HUES64 (cell line): ENCODE measurements around the gene ICOS.
"Not testable (repeated sequence)": the region's sequence is repeated elsewhere in the genome, so short reads cannot be mapped to it uniquely, and the experiment has no call there.

ENCODE experiments used
- H3K27ac ChIP-seq: 2 replicates; pipeline ENCODE4 v1.7.0; 2013; ENCODE audit warnings: low read depth, low read length, inconsistent platforms
- H3K27me3 ChIP-seq: 2 replicates; pipeline ENCODE4 v1.6.1; 2013; ENCODE audit warnings: mild to moderate bottlenecking, low read length; ENCODE audit not compliant: insufficient read depth
- H3K36me3 ChIP-seq: 2 replicates; pipeline ENCODE4 v1.6.1; 2013; ENCODE audit warnings: mild to moderate bottlenecking, low read length; ENCODE audit not compliant: insufficient read depth
- H3K4me1 ChIP-seq: 2 replicates; pipeline ENCODE4 v1.6.1; 2013; ENCODE audit warnings: mild to moderate bottlenecking, low read length, moderate library complexity; ENCODE audit not compliant: insufficient read depth
- H3K4me3 ChIP-seq: 2 replicates; pipeline ENCODE4 v1.5.1; 2013; ENCODE audit warnings: mild to moderate bottlenecking, low read length, moderate library complexity
- H3K9ac ChIP-seq: 2 replicates; pipeline ENCODE4 v1.6.1; 2013; ENCODE audit warnings: mild to moderate bottlenecking, low read depth, low read length
- H3K9me3 ChIP-seq: 2 replicates; pipeline ENCODE4 v1.6.1; 2013; ENCODE audit warnings: low read depth, low read length; ENCODE audit not compliant: insufficient read depth
- WGBS: fragments of 150-250, 120-280 bp; methylation state at CpG from one replicate; pipeline ENCODE4 v1.1.7; 2013; ENCODE audit warnings: missing lambda C conversion rate; 5-methylcytosine and 5-hydroxymethylcytosine counted together

Gene ICOS

DNA sequence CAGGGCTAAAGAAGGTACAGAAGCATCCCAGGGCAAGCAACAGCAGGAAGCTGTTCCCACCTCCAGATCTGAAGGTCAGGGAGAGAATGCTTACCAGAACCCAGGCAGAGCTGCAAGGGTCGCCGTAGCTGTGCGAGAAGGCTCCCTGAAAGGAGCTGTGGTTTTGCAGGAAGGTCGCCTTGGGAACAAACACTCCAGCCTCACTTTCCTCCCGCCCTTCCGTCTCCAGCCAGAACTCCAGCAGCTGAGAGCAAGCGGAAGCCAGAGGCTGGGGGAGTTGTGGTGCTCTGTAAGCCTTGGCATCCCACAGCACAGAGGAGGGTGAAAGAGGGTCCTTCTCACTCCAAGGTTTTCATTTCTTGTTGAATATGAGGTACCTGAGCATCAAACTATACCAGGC, 18.3 kb upstream of the ICOS start:
- no peaks in the 10 kb centered on the region for H3K27me3 ChIP-seq
- no peak overlapping the region for H3K9ac ChIP-seq
- no peaks in the 10 kb centered on the region for H3K36me3 ChIP-seq
- H3K27ac ChIP-seq = no peak overlapping the region
- peaks cover 10% of the 10 kb centered on the region for H3K4me1 ChIP-seq
- WGBS = 88% methylated on average over 7 of the region's 7 CpGs
- no peaks in the 10 kb centered on the region for H3K9me3 ChIP-seq
- no peak overlapping the region for H3K4me3 ChIP-seq

DNA sequence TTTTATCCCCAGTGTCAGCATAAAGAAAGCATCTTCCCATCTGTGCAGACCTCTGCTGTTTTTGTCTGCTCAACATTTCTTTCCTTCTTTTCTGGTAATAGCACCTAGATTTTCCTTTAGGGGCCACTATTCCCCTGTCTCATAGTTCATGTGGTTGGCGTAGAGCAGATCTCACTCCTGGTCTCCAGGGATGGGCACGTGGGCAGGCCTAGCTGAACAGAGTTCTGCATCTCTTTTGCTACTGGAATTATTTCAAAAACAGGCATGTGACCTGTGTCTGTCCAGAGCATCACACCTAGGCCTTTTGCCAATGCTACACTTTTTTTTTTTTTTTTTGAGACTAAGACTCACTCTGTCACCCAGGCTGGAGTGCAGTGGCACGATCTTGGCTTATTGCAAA, 17.7 kb upstream of the ICOS start:
- Histone ChIP-seq H3K27me3 (no peaks in the 10 kb centered on the region), H3K36me3 (no peaks in the 10 kb centered on the region), H3K4me1 (peaks cover 10% of the 10 kb centered on the region), H3K4me3 (no peak overlapping the region), H3K9me3 (no peaks in the 10 kb centered on the region), H3K27ac (no peak overlapping the region), H3K9ac (no peak overlapping the region)
- 90% methylated on average over 3 of the region's 3 CpGs for WGBS

DNA sequence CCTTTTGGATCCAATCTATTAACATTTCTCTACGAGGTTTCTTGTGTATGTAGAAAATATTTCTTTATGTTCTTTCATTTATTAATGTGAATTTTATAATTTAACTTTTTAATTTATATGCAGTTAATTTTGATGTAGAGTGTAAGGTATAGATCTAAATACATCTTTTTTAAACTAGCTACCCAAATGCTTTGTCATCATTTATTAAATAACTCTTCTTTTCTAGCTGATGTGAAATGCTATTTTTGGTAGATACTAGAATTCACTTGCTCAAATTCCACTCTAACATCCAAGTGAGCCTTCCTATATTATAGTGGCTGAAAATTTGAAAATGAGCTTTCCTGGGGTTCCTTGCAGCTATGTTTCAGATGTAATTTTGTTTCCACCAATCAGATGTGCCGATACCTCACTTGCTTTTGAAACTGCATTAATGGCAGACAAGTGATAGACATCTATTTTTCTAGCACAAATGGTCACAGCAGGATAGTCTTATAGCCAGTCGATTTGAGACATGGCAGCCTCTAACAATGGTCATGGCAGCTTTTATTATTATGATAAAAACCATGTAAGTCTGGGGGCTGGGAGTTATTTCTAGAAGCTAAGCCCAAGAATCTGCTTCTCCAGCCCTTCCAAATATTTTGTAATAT, 10.9 kb upstream of the ICOS start:
- 88% methylated on average over 2 of the region's 3 CpGs for WGBS

DNA sequence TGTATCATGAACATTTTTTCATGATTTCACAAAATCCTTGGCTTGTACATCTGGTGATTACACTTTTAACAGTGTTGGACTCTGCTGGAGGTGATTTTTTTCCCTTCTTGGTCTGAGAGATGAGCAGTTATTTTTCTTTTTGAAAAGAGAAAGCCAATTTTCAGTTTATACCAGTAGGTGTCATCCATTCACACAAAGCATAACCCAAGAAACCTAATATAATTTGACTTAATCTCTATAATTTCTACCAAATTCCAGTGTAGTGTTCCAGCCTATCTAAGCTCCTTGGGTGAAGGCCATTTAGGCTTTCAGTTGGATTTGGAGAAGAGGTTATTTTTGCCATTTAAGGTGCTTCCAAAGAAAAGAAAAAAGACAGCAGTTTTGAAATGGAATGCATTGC, 7.7 kb upstream of the ICOS start:
- Histone ChIP-seq H3K27ac (no peak overlapping the region), H3K4me3 (no peak overlapping the region), H3K9ac (no peak overlapping the region), H3K9me3 (no peaks in the 10 kb centered on the region), H3K36me3 (no peaks in the 10 kb centered on the region), H3K4me1 (no peaks in the 10 kb centered on the region), H3K27me3 (no peaks in the 10 kb centered on the region)

More for the DNA sequence above, 10.9 kb upstream of the ICOS start:
- no peaks in the 10 kb centered on the region for H3K4me1 ChIP-seq
- no peaks in the 10 kb centered on the region for H3K36me3 ChIP-seq
- H3K27me3 ChIP-seq = no peaks in the 10 kb centered on the region
- H3K27ac ChIP-seq = no peak overlapping the region
- H3K4me3 ChIP-seq = no peak overlapping the region
- no peaks in the 10 kb centered on the region for H3K9me3 ChIP-seq
- no peak overlapping the region for H3K9ac ChIP-seq

DNA sequence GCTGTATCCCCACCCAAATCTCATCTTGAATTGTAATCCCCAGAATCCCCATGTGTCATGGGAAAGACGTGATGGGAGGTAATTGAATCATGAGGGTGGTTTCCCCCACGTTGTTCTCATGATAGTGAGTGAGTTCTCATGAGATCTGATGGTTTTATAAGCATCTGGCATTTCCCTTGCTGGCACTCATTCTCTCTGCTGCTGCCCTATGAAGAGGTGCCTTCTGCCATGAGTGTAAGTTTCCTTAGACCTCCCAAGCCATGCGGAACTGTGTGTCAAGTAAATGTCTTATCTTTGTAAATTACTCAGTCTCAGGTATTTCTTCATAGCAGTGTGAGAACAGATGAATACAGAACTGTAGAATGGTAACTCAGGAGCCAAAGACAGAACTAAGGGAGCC, 5.3 kb upstream of the ICOS start:
- H3K27me3 ChIP-seq, H3K27ac ChIP-seq, H3K4me1 ChIP-seq, H3K9ac ChIP-seq, H3K9me3 ChIP-seq, H3K4me3 ChIP-seq, H3K36me3 ChIP-seq: not testable (repeated sequence)
- 78% methylated on average over 3 of the region's 3 CpGs for WGBS

DNA sequence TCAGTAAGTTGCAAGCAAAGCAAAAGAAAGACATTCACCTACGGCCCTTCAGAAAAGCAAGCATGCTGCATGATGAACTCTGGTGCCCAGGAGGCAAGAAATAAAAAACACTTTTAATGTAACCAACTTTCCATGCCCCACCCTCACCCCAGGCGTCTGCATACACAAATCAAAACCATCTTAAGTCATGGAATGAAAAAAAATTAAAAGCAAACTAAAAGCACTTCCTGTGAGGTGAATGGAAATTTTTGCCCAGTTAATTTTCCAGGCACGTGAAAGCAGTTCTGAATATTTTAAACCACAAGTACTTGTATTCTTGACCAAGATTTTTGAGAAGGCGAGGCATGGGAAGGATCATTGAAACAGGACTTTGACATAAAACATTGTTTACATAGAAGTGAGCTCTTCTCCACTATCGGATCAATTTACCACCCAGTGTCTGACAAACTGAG, 2.5 kb upstream of the ICOS start:
- H3K9me3 ChIP-seq = no peaks in the 10 kb centered on the region
- H3K27me3 ChIP-seq = no peaks in the 10 kb centered on the region
- no peak overlapping the region for H3K9ac ChIP-seq
- H3K4me3 ChIP-seq = no peak overlapping the region
- no peak overlapping the region for H3K27ac ChIP-seq
- H3K4me1 ChIP-seq = 0 out of 2 replicates have a peak, but pooled peaks cover 5% of the 10 kb centered on the region
- no peaks in the 10 kb centered on the region for H3K36me3 ChIP-seq
- 72% methylated on average over 5 of the region's 5 CpGs for WGBS

DNA sequence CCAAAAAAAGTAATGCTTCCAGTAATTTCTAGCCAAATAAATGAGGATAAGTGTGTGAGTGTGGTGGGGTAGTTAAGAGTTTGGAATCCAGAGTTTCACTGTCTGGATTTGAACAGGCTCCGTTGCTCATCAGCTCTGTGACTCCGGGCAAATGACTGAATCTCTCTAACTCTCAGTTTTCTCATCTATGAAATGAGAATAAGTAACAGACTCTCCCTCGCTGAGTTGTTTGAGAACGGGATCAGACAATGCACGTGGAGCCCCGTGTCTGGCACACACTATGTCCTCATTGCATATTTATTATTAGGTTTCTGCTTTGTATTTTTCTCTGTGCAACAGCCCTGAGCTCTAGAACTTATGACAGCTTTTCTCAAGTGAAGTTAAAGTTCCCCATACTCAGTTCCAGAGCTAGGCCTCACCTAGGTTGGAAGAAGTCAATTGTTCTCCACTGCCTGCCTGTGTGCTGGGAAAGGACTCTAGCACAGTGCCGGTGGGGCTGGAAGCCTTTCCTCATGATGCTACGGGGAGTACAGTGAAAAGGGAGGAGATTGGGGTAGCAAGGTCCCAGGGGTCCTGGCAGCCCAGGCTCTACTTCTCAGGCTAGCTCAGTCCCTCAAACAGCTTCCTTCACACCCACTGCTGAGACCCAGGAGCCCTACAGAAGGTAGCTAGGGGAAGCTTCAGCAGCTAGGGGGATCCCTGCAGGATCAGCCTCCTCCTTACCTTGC, 1.7 kb upstream of the ICOS start:
- Histone ChIP-seq H3K36me3 (no peaks in the 10 kb centered on the region), H3K27ac (no peak overlapping the region), H3K4me3 (no peak overlapping the region), H3K27me3 (no peaks in the 10 kb centered on the region), H3K9me3 (no peaks in the 10 kb centered on the region), H3K4me1 (0 out of 2 replicates have a peak, but pooled peaks cover 8% of the 10 kb centered on the region), H3K9ac (no peak overlapping the region)
- WGBS = 79% methylated on average over 8 of the region's 8 CpGs

DNA sequence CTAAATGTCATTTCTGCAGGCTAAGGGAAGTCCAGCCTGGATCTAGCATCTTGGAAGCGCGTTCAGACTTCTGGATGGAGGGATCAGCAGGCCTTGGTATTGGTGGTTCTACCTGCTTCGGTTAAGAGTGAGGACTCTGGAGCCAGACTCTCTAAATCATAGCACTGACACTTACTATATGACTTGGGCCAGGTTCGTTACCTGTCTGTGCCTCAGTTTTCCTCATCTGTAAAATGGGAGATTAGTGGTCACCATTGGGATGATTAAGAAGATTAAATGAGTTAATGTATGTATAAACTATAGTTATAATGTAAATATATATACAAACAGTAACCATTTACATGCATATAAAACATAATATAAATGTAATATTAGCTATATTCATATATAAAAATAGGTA, 995 bp upstream of the ICOS start:
- Histone ChIP-seq H3K27me3 (no peaks in the 10 kb centered on the region), H3K36me3 (no peaks in the 10 kb centered on the region), H3K9me3 (no peaks in the 10 kb centered on the region), H3K27ac (no peak overlapping the region), H3K4me1 (0 out of 2 replicates have a peak, but pooled peaks cover 8% of the 10 kb centered on the region), H3K4me3 (no peak overlapping the region), H3K9ac (no peak overlapping the region)
- WGBS = 94% methylated on average over 4 of the region's 4 CpGs

DNA sequence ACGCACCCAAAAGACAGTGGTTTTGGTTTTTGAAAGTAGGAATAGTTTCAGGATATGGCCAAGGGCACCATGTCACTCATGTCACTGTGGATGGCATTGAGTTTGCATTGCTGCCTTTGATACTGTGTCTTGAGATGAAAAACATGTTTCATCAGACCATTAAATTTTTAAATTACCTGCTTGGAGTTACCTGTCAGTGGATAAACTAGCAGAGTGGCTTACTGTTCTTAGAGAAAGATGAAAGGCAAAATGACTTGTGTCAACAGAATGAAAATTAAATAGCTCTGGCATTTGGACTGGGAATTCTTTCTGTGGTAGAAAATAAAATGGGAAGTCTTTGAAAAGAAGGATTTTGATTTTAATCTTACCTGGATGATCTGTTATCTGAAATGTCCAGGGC, 386 bp downstream of the ICOS start:
- Histone ChIP-seq H3K9ac (no peak overlapping the region), H3K27me3 (no peaks in the 10 kb centered on the region), H3K9me3 (no peaks in the 10 kb centered on the region), H3K4me1 (0 out of 2 replicates have a peak, but pooled peaks cover 8% of the 10 kb centered on the region), H3K27ac (no peak overlapping the region), H3K4me3 (no peak overlapping the region), H3K36me3 (no peaks in the 10 kb centered on the region)
- WGBS = 100% methylated on average over 1 of the region's 1 CpG

DNA sequence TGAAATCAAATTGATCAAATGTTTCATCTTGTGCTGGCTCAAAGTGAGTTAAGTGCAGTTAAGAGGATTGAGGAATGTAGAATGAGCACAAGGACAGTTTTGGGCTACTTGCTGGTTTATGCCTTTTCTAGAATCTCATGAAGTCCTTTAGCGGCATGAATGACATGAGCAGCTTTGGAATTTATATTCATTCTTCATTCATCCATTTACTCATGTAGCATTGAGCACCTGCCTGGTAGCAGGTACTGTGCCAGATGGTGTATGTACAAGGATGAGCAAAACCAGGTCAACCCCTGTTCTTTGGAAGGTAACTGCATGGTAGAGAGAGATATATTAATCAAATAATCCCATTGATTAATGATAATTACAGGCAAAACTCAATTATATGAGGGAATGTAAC, 1.2 kb downstream of the ICOS start:
- no peak overlapping the region for H3K4me3 ChIP-seq
- H3K9ac ChIP-seq = no peak overlapping the region
- 100% methylated on average over 1 of the region's 1 CpG for WGBS
- no peaks in the 10 kb centered on the region for H3K36me3 ChIP-seq
- H3K9me3 ChIP-seq = no peaks in the 10 kb centered on the region
- H3K27ac ChIP-seq = no peak overlapping the region
- 0 out of 2 replicates have a peak, but pooled peaks cover 8% of the 10 kb centered on the region for H3K4me1 ChIP-seq
- no peaks in the 10 kb centered on the region for H3K27me3 ChIP-seq

DNA sequence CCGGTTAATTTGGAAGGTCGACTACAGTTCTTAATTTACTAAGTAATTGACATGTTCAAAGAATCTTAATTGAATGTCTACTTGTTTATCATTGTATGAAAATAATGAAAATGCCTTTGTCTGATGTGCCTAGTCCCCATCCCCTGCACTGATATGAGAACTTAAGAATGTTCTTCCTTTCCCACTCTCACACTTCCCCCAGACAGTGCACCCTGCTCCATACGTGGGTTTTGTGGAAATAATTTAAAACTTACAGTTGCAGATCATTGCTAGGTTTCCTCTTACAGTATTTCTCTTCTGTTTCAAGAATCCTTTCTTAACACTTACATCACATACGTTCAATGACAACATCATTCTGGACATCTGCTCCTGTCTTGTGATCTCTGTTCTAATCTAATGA, 3.5 kb downstream of the ICOS start:
- 88% methylated on average over 2 of the region's 4 CpGs for WGBS
- Histone ChIP-seq H3K4me1 (0 out of 2 replicates have a peak, but pooled peaks cover 8% of the 10 kb centered on the region), H3K27ac (no peak overlapping the region)

More for the DNA sequence above, 3.5 kb downstream of the ICOS start:
- no peak overlapping the region for H3K9ac ChIP-seq
- no peaks in the 10 kb centered on the region for H3K36me3 ChIP-seq
- 0 out of 2 replicates have a peak, but pooled peaks cover 5% of the 10 kb centered on the region for H3K9me3 ChIP-seq
- H3K27me3 ChIP-seq = no peaks in the 10 kb centered on the region
- H3K4me3 ChIP-seq = no peak overlapping the region
